ENCODE data around the gene IKBKE.

DNA sequence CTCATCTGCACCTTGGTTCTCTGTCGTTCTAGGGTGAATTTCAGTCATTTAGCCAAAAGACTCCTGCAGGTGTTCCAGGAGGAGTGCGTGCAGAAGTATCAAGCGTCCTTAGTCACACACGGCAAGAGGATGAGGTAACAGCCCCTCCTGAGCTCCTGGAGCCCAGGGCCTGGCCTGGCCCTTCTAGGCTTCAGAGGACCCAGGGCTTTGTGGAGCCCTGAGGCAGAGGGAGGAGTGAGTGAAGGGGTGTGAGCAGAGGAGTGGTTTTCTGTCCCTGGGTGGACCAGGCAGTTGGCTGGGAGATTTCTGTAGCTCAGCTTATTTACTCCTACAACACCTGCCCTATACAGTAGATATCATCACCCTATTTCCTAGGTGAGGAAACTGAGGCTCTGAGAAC is 21.3 kb downstream of the IKBKE start:
- TF ChIP-seq ZFP3 (tag by site-specific recombination; IDR thresholded peaks at IDR 0.05; ENCODE audit: low read depth), result no peak
- TF ChIP-seq, protein P1, sequence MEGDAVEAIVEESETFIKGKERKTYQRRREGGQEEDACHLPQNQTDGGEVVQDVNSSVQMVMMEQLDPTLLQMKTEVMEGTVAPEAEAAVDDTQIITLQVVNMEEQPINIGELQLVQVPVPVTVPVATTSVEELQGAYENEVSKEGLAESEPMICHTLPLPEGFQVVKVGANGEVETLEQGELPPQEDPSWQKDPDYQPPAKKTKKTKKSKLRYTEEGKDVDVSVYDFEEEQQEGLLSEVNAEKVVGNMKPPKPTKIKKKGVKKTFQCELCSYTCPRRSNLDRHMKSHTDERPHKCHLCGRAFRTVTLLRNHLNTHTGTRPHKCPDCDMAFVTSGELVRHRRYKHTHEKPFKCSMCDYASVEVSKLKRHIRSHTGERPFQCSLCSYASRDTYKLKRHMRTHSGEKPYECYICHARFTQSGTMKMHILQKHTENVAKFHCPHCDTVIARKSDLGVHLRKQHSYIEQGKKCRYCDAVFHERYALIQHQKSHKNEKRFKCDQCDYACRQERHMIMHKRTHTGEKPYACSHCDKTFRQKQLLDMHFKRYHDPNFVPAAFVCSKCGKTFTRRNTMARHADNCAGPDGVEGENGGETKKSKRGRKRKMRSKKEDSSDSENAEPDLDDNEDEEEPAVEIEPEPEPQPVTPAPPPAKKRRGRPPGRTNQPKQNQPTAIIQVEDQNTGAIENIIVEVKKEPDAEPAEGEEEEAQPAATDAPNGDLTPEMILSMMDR (tag by site-specific recombination; IDR thresholded peaks at IDR 0.05), result no peak
- TF ChIP-seq ZNF529 (tag by site-specific recombination; IDR thresholded peaks at IDR 0.05; ENCODE audit: insufficient replicate concordance), result no peak
- no peak for TF ChIP-seq ZNF350 (tag by site-specific recombination; IDR thresholded peaks at IDR 0.05)
